ENCODE measurements around the gene CRYBG1.
"Not testable (repeated sequence)": the region's sequence is repeated elsewhere in the genome, so short reads cannot be mapped to it uniquely, and the experiment has no call there.

The CRYBG1 gene

GRCh38 chr6:106372838-106373501 is 12.5 kb downstream of the CRYBG1 start:
- no peak for DNase-seq (ENCODE audit: low read depth in 2 of 2)

- no peak for DNase-seq (ENCODE audit: low read depth in 2 of 2)
Observed at GRCh38 chr6:106373502-106374239, 13.2 kb downstream of the CRYBG1 start.

GRCh38 chr6:106377061-106377540 is 16.6 kb downstream of the CRYBG1 start:
- DNase-seq (ENCODE audit: low read depth in 2 of 2) = no peak

GRCh38 chr6:106379951-106380350 is 19.4 kb downstream of the CRYBG1 start:
- no peak for DNase-seq (ENCODE audit: low read depth in 2 of 2)

GRCh38 chr6:106380407-106380806 is 19.9 kb downstream of the CRYBG1 start:
- no peak for DNase-seq (ENCODE audit: low read depth in 2 of 2)

- DNase-seq (ENCODE audit: low read depth in 2 of 2) = no peak
Observed at GRCh38 chr6:106381223-106381622, 20.7 kb downstream of the CRYBG1 start.

- DNase-seq (ENCODE audit: low read depth in 2 of 2) = no peak
Observed at GRCh38 chr6:106381881-106382280, 21.4 kb downstream of the CRYBG1 start.

- DNase-seq (ENCODE audit: low read depth in 2 of 2) = no peak
Observed at GRCh38 chr6:106383573-106383972, 23.1 kb downstream of the CRYBG1 start.

GRCh38 chr6:106385530-106385929 is 25.0 kb downstream of the CRYBG1 start:
- DNase-seq (ENCODE audit: low read depth in 2 of 2) = no peak

GRCh38 chr6:106387875-106388274 is 27.4 kb downstream of the CRYBG1 start:
- no peak for DNase-seq (ENCODE audit: low read depth in 2 of 2)

- DNase-seq (ENCODE audit: low read depth in 2 of 2) = no peak
Observed at GRCh38 chr6:106390088-106390487, 29.6 kb downstream of the CRYBG1 start.

- no peak for DNase-seq (ENCODE audit: low read depth in 2 of 2)
Observed at GRCh38 chr6:106396426-106397220, 36.1 kb downstream of the CRYBG1 start.

- DNase-seq (ENCODE audit: low read depth in 2 of 2) = no peak
Observed at GRCh38 chr6:106397431-106397830, 36.9 kb downstream of the CRYBG1 start.

GRCh38 chr6:106398621-106399020 is 38.1 kb downstream of the CRYBG1 start:
- no peak for DNase-seq (ENCODE audit: low read depth in 2 of 2)

GRCh38 chr6:106405044-106405443 is 44.5 kb downstream of the CRYBG1 start:
- not testable (repeated sequence) for DNase-seq (ENCODE audit: low read depth in 2 of 2)

GRCh38 chr6:106411056-106411455 is 50.5 kb downstream of the CRYBG1 start:
- DNase-seq (ENCODE audit: low read depth in 2 of 2) = no peak

GRCh38 chr6:106411643-106412200 is 51.2 kb downstream of the CRYBG1 start:
- DNase-seq (ENCODE audit: low read depth in 2 of 2) = no peak

GRCh38 chr6:106413016-106413415 is 52.5 kb downstream of the CRYBG1 start:
- no peak for DNase-seq (ENCODE audit: low read depth in 2 of 2)

- no peak for DNase-seq (ENCODE audit: low read depth in 2 of 2)
Observed at GRCh38 chr6:106413722-106414121, 53.2 kb downstream of the CRYBG1 start.

- no peak for DNase-seq (ENCODE audit: low read depth in 2 of 2)
Observed at GRCh38 chr6:106415921-106416320, 55.4 kb downstream of the CRYBG1 start.

GRCh38 chr6:106417572-106418147 is 57.1 kb downstream of the CRYBG1 start:
- no peak for DNase-seq (ENCODE audit: low read depth in 2 of 2)
